Gastroesophageal sphincter (tissue), 2 donors: ENCODE measurements around the gene GRK7.

Experiments
- EP300 ChIP-seq: sonication (generic); formaldehyde crosslinking; IDR thresholded peaks from one replicate; pipeline ENCODE4 v1.6.1; 2017; ENCODE audit warnings: antibody characterized with exemption, mild to moderate bottlenecking
- POLR2A ChIP-seq, 2 donors: fragments of 450-650 bp; IDR thresholded peaks; one replicate each; pipeline ENCODE4 v1.6.1; 2017; ENCODE audit warnings: antibody characterized with exemption in 2 of 2, mild to moderate bottlenecking in 2 of 2, moderate library complexity in 1 of 2

GRCh38 chr3:141792495-141792894 is 29.3 kb downstream of the GRK7 start:
- TF ChIP-seq POLR2A (IDR thresholded peaks at IDR 0.05) (no peak), EP300 (no peak)
